ENCODE data around the gene C16orf78.

Gene C16orf78

DNA sequence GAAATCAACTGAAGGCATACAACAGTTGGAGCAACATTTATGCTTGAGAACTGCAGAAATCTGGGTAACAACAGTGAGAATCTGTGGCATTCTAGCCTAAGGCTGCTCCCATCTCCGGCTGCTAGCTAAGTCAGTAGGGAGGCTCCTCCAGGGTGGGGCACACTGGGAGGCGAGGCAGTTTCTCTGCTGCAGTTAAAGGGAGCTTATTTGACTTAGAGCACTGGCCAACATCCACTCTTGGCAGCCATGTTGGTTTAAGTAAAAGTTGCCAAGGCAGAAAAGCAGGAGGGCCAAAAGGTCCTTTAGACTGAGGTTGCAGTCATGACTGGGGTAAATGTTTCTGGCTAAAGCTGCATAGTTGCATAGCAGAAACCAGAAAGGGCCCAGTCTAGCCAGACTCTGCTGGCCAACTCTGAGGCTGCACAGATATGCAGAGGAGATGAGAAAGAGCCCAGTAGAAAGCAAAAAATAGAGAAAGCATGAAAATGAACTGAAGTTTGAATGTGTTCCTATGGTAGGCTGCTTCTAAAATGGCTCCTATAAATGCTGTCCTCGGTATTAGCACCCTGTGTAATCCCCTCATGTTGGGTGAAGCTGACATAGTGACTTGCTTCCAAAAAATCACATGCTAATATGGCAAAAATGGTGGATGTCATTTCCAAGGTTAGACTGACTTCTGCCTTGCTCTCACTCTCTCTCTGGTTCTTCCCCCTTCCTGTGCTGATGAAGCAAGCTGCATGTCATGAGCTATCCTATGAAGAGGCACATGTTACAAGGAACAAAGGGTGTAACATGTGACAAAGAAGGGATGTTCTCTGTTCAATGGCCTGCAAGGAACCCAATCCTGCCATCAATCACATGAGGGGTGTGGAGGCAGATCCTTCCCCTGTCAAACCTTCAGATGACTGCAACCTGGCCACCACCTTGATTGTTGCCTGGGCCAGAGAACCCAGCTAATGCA lies 3.7 kb upstream of the C16orf78 start:
- DNase-seq (ENCODE audit: low read depth, low spot score): peak; percentile 89
- peaks cover 20% of the 10 kb centered on the region; the same call in 1 of the 2 replicates for H3K9me3 ChIP-seq (ENCODE audit: insufficient read depth, low read length)
- no peak overlapping the region for H3K9ac ChIP-seq (ENCODE audit: insufficient read length, low read depth)
- peaks cover 12% of the 10 kb centered on the region for H3K4me1 ChIP-seq (ENCODE audit: insufficient read depth, insufficient read length)
- H3K4me3 ChIP-seq (ENCODE audit: insufficient read length, low read depth): no peak overlapping the region
- H3K36me3 ChIP-seq (ENCODE audit: insufficient read depth, insufficient read length, low read length): no peaks in the 10 kb centered on the region
- TF ChIP-seq SUZ12 (IDR thresholded peaks at IDR 0.05; ENCODE audit: extremely low read depth, insufficient read depth, insufficient read length): no peak
- TF ChIP-seq ZNF274 (IDR thresholded peaks at IDR 0.05; ENCODE audit: low read depth, low read length): no peak
- TF ChIP-seq YY1 (IDR thresholded peaks at IDR 0.05; ENCODE audit: insufficient read depth, insufficient read length): peak; percentile 66
- H3K27me3 ChIP-seq (ENCODE audit: insufficient read depth, insufficient read length): no peaks in the 10 kb centered on the region

GRCh38 chr16:49376206-49376605 lies 2.6 kb downstream of the C16orf78 start:
- no peak for DNase-seq (ENCODE audit: low read depth, low spot score)
- Histone ChIP-seq H3K4me3 (ENCODE audit: insufficient read length, low read depth) (no peak overlapping the region), H3K9me3 (ENCODE audit: insufficient read depth, low read length) (peaks cover 16% of the 10 kb centered on the region; the same call in 1 of the 2 replicates), H3K4me1 (ENCODE audit: insufficient read depth, insufficient read length) (peaks cover 10% of the 10 kb centered on the region), H3K27me3 (ENCODE audit: insufficient read depth, insufficient read length) (peaks cover 6% of the 10 kb centered on the region), H3K36me3 (ENCODE audit: insufficient read depth, insufficient read length, low read length) (no peaks in the 10 kb centered on the region), H3K9ac (ENCODE audit: insufficient read length, low read depth) (no peak overlapping the region)
- TF ChIP-seq SUZ12 (IDR thresholded peaks at IDR 0.05; ENCODE audit: extremely low read depth, insufficient read depth, insufficient read length) (no peak), YY1 (IDR thresholded peaks at IDR 0.05; ENCODE audit: insufficient read depth, insufficient read length) (no peak), ZNF274 (IDR thresholded peaks at IDR 0.05; ENCODE audit: low read depth, low read length) (no peak)

DNA sequence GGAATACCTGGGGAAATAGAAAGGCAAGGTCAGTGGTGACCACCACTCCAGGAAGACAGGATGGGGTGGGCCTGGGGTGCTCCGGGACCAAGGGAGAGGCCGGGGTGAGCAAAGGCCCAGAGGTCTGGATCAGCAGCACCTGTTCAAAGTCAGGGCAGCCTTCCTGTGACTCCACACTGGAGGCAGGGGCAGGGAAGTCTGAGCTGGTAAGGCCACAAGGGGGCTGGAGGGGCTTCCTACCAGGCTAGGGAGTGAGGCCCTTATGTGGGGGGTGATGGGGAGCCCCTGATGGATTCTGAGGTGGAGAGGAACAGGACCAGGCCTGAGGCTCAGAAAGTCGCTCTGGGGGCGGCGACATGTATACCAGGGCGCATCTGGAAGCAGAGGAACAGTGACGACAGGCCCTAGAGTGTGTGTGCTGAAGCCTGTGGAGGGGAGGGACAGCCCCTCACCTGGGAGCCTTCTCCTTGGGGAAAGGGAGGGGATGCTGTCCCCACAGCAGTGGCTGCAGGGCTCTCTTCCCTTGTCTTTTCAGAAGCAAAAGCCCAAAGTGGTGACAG lies 3.7 kb downstream of the C16orf78 start:
- H3K4me3 ChIP-seq (ENCODE audit: insufficient read length, low read depth): no peak overlapping the region

DNA sequence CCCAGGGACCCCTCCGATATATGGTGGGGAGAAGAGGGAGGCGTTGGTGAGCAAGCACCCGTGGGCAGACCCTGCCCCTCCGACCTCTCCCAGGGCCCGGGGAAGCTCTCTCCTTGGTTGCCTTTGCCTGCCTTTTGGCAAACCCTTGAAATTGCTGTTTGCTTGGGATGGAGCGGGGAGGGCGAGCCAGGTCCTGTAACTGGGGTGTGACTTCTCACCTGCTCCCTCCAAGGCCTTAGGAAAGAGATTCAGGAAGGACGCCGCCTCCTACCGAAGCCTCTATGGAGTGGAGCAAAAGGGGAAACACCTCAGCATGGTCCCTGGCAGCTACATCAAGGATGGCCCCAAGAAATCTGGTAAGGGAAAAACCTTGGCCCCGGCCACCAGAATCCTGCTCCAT lies 4.6 kb downstream of the C16orf78 start:
- peaks cover 7% of the 10 kb centered on the region; the same call in 1 of the 2 replicates for H3K9me3 ChIP-seq (ENCODE audit: insufficient read depth, low read length)
- no peaks in the 10 kb centered on the region for H3K36me3 ChIP-seq (ENCODE audit: insufficient read depth, insufficient read length, low read length)
- no peak overlapping the region for H3K4me3 ChIP-seq (ENCODE audit: insufficient read length, low read depth)
- DNase-seq (ENCODE audit: low read depth, low spot score): no peak
- no peak overlapping the region for H3K9ac ChIP-seq (ENCODE audit: insufficient read length, low read depth)
- H3K4me1 ChIP-seq (ENCODE audit: insufficient read depth, insufficient read length): peaks cover 10% of the 10 kb centered on the region
- TF ChIP-seq ZNF274 (IDR thresholded peaks at IDR 0.05; ENCODE audit: low read depth, low read length) (no peak), YY1 (IDR thresholded peaks at IDR 0.05; ENCODE audit: insufficient read depth, insufficient read length) (no peak), SUZ12 (IDR thresholded peaks at IDR 0.05; ENCODE audit: extremely low read depth, insufficient read depth, insufficient read length) (no peak)
- peaks cover 6% of the 10 kb centered on the region for H3K27me3 ChIP-seq (ENCODE audit: insufficient read depth, insufficient read length)

More for the DNA sequence above, 3.7 kb downstream of the C16orf78 start:
- Histone ChIP-seq H3K9me3 (ENCODE audit: insufficient read depth, low read length) (peaks cover 14% of the 10 kb centered on the region; the same call in 1 of the 2 replicates), H3K9ac (ENCODE audit: insufficient read length, low read depth) (no peak overlapping the region), H3K4me1 (ENCODE audit: insufficient read depth, insufficient read length) (peaks cover 10% of the 10 kb centered on the region), H3K36me3 (ENCODE audit: insufficient read depth, insufficient read length, low read length) (no peaks in the 10 kb centered on the region), H3K27me3 (ENCODE audit: insufficient read depth, insufficient read length) (peaks cover 6% of the 10 kb centered on the region)
- no peak for DNase-seq (ENCODE audit: low read depth, low spot score)
- TF ChIP-seq ZNF274 (IDR thresholded peaks at IDR 0.05; ENCODE audit: low read depth, low read length): no peak
- TF ChIP-seq SUZ12 (IDR thresholded peaks at IDR 0.05; ENCODE audit: extremely low read depth, insufficient read depth, insufficient read length): no peak
- no peak for TF ChIP-seq YY1 (IDR thresholded peaks at IDR 0.05; ENCODE audit: insufficient read depth, insufficient read length)

- no peak for DNase-seq (ENCODE audit: low read depth, low spot score)
- H3K4me1 ChIP-seq (ENCODE audit: insufficient read depth, insufficient read length): peaks cover 7% of the 10 kb centered on the region
- H3K9ac ChIP-seq (ENCODE audit: insufficient read length, low read depth): no peak overlapping the region
- TF ChIP-seq SUZ12 (IDR thresholded peaks at IDR 0.05; ENCODE audit: extremely low read depth, insufficient read depth, insufficient read length): no peak
- no peak for TF ChIP-seq YY1 (IDR thresholded peaks at IDR 0.05; ENCODE audit: insufficient read depth, insufficient read length)
- TF ChIP-seq ZNF274 (IDR thresholded peaks at IDR 0.05; ENCODE audit: low read depth, low read length): no peak
- peaks cover 6% of the 10 kb centered on the region for H3K27me3 ChIP-seq (ENCODE audit: insufficient read depth, insufficient read length)
- no peak overlapping the region for H3K4me3 ChIP-seq (ENCODE audit: insufficient read length, low read depth)
- peaks cover 7% of the 10 kb centered on the region; the same call in 1 of the 2 replicates for H3K9me3 ChIP-seq (ENCODE audit: insufficient read depth, low read length)
- no peaks in the 10 kb centered on the region for H3K36me3 ChIP-seq (ENCODE audit: insufficient read depth, insufficient read length, low read length)
Measured at GRCh38 chr16:49378816-49379215, 5.2 kb downstream of the C16orf78 start.

- Histone ChIP-seq H3K9ac (ENCODE audit: insufficient read length, low read depth) (no peak overlapping the region), H3K4me1 (ENCODE audit: insufficient read depth, insufficient read length) (no peaks in the 10 kb centered on the region), H3K27me3 (ENCODE audit: insufficient read depth, insufficient read length) (peaks cover 6% of the 10 kb centered on the region), H3K9me3 (ENCODE audit: insufficient read depth, low read length) (0 out of 2 replicates have a peak, but pooled peaks cover 5% of the 10 kb centered on the region), H3K36me3 (ENCODE audit: insufficient read depth, insufficient read length, low read length) (no peaks in the 10 kb centered on the region), H3K4me3 (ENCODE audit: insufficient read length, low read depth) (no peak overlapping the region)
- no peak for DNase-seq (ENCODE audit: low read depth, low spot score)
- TF ChIP-seq YY1 (IDR thresholded peaks at IDR 0.05; ENCODE audit: insufficient read depth, insufficient read length) (no peak), SUZ12 (IDR thresholded peaks at IDR 0.05; ENCODE audit: extremely low read depth, insufficient read depth, insufficient read length) (no peak), ZNF274 (IDR thresholded peaks at IDR 0.05; ENCODE audit: low read depth, low read length) (no peak)
Measured at GRCh38 chr16:49382916-49383315, 9.3 kb downstream of the C16orf78 start.

- no peak overlapping the region for H3K9ac ChIP-seq (ENCODE audit: insufficient read length, low read depth)
- H3K27me3 ChIP-seq (ENCODE audit: insufficient read depth, insufficient read length): no peaks in the 10 kb centered on the region
- TF ChIP-seq SUZ12 (IDR thresholded peaks at IDR 0.05; ENCODE audit: extremely low read depth, insufficient read depth, insufficient read length) (no peak), YY1 (IDR thresholded peaks at IDR 0.05; ENCODE audit: insufficient read depth, insufficient read length) (no peak), ZNF274 (IDR thresholded peaks at IDR 0.05; ENCODE audit: low read depth, low read length) (no peak)
- H3K36me3 ChIP-seq (ENCODE audit: insufficient read depth, insufficient read length, low read length): no peaks in the 10 kb centered on the region
- H3K9me3 ChIP-seq (ENCODE audit: insufficient read depth, low read length): no peaks in the 10 kb centered on the region
- no peak overlapping the region for H3K4me3 ChIP-seq (ENCODE audit: insufficient read length, low read depth)
- DNase-seq (ENCODE audit: low read depth, low spot score): no peak
- H3K4me1 ChIP-seq (ENCODE audit: insufficient read depth, insufficient read length): no peaks in the 10 kb centered on the region
Measured at GRCh38 chr16:49395021-49395420, 21.4 kb downstream of the C16orf78 start.

Measured in NT2/D1 (cell line).